HepG2 (cell line): ENCODE measurements around the gene PCGF3. TPM values are rescaled to one million over a fixed set of nuclear protein-coding genes. Genes with fewer than 3 reads are reported as not detected.

ENCODE experiments used
- ATF1 ChIP-seq: IDR thresholded peaks from 2 replicates; pipeline ENCODE4 v1.6.1; 2016; ENCODE audit warnings: mild to moderate bottlenecking, control low read depth
- FOXK1 ChIP-seq: sonication (generic); formaldehyde crosslinking; IDR thresholded peaks from 2 replicates; pipeline ENCODE4 v1.4.0; 2020; ENCODE audit warnings: low read depth, missing genetic modification reagents, borderline replicate concordance
- JUND ChIP-seq: sonication (generic); formaldehyde crosslinking; IDR thresholded peaks from 2 replicates; pipeline ENCODE4 v1.8.0; 2022; ENCODE audit warnings: mild to moderate bottlenecking, missing genetic modification reagents
- NCOR1 ChIP-seq: fragments of 200-600 bp; sonication (generic); IDR thresholded peaks from 2 replicates; pipeline ENCODE4 v1.7.0; 2017; ENCODE audit warnings: antibody characterized with exemption, low read length, borderline replicate concordance
- RBAK ChIP-seq: sonication (generic); formaldehyde crosslinking; IDR thresholded peaks from 2 replicates; pipeline ENCODE4 v1.5.1; 2020; ENCODE audit warnings: mild to moderate bottlenecking, missing genetic modification reagents
- ZKSCAN1 ChIP-seq: fragments of 150-350 bp; IDR thresholded peaks from 2 replicates; pipeline ENCODE4 v1.6.1; 2014; ENCODE audit warnings: low read length
- ZNF17 ChIP-seq: sonication (generic); formaldehyde crosslinking; IDR thresholded peaks from 2 replicates; pipeline ENCODE4 v1.5.0; 2020; ENCODE audit warnings: mild to moderate bottlenecking, missing genetic modification reagents
- ZNF3 ChIP-seq: IDR thresholded peaks from 2 replicates; pipeline ENCODE4 v1.7.0; 2017; ENCODE audit warnings: inconsistent platforms
- ZNF761 ChIP-seq: sonication (generic); formaldehyde crosslinking; conservative IDR thresholded peaks from 2 replicates; pipeline ENCODE4 v1.4.0; 2020; ENCODE audit warnings: mild to moderate bottlenecking, missing genetic modification reagents
- ZSCAN21 ChIP-seq: sonication (generic); formaldehyde crosslinking; IDR thresholded peaks from 2 replicates; pipeline ENCODE4 v1.8.0; 2022; ENCODE audit warnings: mild to moderate bottlenecking, missing genetic modification reagents, moderate library complexity, borderline replicate concordance
- polyA plus RNA-seq, 8 experiments: library from polyadenylated mRNA; depleted of rRNA in 3 of 8; stranded (reverse) in 7 of 8; unstranded in 1 of 8; fragments of >200 nt; fragmentation: Illumina TruSeq in 4 of 8; extraction: Trizol in 4 of 8; gene quantifications; 2 replicates each; pipeline versions ENCODE4 v1.2.1 to v1.2.3, GENCODE V29; 2011 to 2016; ENCODE audit warnings: low read depth in 4 of 8, missing spikeins in 1 of 8, mixed read lengths in 1 of 8; ENCODE audit not compliant: insufficient read depth in 1 of 8
- total RNA-seq, 5 experiments: library from RNA; depleted of rRNA; stranded (reverse); fragments of >200 nt; fragmentation: Illumina TruSeq; extraction: Trizol; gene quantifications; 2 replicates each; pipeline ENCODE4 v1.2.3, GENCODE V29; 2016; ENCODE audit warnings: low read depth in 1 of 5
- TF ChIP-seq, protein P1 (sequence below), 2 experiments: IDR thresholded peaks; 2 replicates each; pipeline ENCODE4 v1.6.1; 2011 to 2012; ENCODE audit warnings: low read length in 2 of 2, borderline replicate concordance in 1 of 2, low read depth in 1 of 2, mild to moderate bottlenecking in 1 of 2, moderate library complexity in 1 of 2
- TF ChIP-seq, protein P2 (sequence below): sonication (generic); formaldehyde crosslinking; IDR thresholded peaks from 2 replicates; pipeline ENCODE4 v1.5.0; 2020; ENCODE audit warnings: missing genetic modification reagents, mild to moderate bottlenecking, borderline replicate concordance
- TF ChIP-seq, protein P3 (sequence below), 2 experiments: sonication (generic) in 1 of 2; formaldehyde crosslinking in 1 of 2; IDR thresholded peaks; 2 replicates each; pipeline versions ENCODE4 v1.4.0 to v1.6.1; 2018 to 2020; ENCODE audit warnings: missing genetic modification reagents in 2 of 2, borderline replicate concordance in 1 of 2, low read depth in 1 of 2, mild to moderate bottlenecking in 1 of 2, missing biosample characterization in 1 of 2
- TF ChIP-seq, protein P4 (sequence below): sonication (generic); formaldehyde crosslinking; IDR thresholded peaks from 2 replicates; pipeline ENCODE4 v1.5.1; 2020; ENCODE audit warnings: mild to moderate bottlenecking, missing genetic modification reagents, borderline replicate concordance
- TF ChIP-seq, protein P5 (sequence below): sonication (generic); formaldehyde crosslinking; IDR thresholded peaks from 2 replicates; pipeline ENCODE4 v1.9.0; 2021; ENCODE audit warnings: missing genetic modification reagents, borderline replicate concordance
- TF ChIP-seq, protein P6 (sequence below): sonication (generic); formaldehyde crosslinking; IDR thresholded peaks from 2 replicates; pipeline ENCODE4 v1.4.0; 2020; ENCODE audit warnings: mild to moderate bottlenecking, missing genetic modification reagents

PCGF3 gene
- total and polyA plus RNA-seq, 2 of the 13 experiments (the other 11 are each of a cell fraction or from before 2014, with no cell fraction given): 28.6 to 66.2 TPM

DNA sequence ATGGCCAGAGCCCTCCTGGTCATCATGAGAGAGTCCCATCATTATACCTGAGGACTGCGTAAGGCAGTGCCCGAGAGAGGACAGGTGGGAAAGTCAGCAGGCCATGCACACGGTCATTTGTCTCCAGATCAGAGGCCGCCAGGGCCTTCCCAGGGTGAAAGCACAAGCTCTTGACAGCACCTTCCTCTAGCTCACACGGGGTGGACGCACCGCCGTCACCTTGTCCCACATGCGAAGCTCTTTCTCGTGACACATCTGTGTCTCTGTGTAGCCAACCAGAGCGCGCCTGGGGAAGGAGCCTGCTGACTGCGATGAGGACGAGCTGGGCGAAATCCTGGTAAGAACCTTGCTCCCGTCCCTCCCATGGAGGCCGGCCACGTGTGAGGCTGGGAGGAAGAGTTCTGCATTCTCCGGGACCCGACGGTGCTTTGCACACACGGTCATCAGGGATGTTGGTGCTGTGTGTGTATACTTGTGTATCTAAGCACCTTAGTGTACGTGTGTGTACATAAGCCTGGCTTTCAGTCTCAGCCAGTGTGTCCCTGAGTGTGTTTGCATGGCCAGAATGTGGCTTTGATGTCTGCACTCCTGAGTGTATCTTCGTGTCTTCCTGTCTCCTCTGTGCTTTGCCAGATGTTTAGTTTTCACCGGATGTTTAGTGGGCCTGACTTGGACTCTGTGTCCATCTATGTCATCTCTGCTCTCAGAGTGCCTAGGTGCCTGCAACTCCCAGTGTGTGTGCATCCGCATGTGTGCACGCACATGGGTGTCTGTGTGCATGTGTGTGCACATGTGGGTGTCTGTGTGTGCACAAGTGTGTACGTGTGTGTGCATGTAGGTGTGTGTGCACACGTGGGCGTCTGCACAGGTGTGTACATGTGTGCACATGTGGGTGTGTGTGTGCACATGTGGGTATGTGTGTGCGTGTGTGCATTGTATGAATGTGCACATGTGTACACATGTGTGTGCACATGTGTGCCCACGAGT lies 46.7 kb upstream of the PCGF3 start (continued):
- 0 out of 2 replicates have a peak, but pooled peaks have one; percentile 43 for TF ChIP-seq ZKSCAN1
- no peak for TF ChIP-seq RBAK (CRISPR knock-in tag)
- TF ChIP-seq, protein P1, sequence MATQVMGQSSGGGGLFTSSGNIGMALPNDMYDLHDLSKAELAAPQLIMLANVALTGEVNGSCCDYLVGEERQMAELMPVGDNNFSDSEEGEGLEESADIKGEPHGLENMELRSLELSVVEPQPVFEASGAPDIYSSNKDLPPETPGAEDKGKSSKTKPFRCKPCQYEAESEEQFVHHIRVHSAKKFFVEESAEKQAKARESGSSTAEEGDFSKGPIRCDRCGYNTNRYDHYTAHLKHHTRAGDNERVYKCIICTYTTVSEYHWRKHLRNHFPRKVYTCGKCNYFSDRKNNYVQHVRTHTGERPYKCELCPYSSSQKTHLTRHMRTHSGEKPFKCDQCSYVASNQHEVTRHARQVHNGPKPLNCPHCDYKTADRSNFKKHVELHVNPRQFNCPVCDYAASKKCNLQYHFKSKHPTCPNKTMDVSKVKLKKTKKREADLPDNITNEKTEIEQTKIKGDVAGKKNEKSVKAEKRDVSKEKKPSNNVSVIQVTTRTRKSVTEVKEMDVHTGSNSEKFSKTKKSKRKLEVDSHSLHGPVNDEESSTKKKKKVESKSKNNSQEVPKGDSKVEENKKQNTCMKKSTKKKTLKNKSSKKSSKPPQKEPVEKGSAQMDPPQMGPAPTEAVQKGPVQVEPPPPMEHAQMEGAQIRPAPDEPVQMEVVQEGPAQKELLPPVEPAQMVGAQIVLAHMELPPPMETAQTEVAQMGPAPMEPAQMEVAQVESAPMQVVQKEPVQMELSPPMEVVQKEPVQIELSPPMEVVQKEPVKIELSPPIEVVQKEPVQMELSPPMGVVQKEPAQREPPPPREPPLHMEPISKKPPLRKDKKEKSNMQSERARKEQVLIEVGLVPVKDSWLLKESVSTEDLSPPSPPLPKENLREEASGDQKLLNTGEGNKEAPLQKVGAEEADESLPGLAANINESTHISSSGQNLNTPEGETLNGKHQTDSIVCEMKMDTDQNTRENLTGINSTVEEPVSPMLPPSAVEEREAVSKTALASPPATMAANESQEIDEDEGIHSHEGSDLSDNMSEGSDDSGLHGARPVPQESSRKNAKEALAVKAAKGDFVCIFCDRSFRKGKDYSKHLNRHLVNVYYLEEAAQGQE (IDR thresholded peaks at IDR 0.05; ENCODE audit: borderline replicate concordance in 1 of 2, low read depth in 1 of 2, low read length in 2 of 2): no peak
- TF ChIP-seq JUND: no peak
- TF ChIP-seq ATF1 (CRISPR knock-in tag): no peak
- TF ChIP-seq, protein P2, sequence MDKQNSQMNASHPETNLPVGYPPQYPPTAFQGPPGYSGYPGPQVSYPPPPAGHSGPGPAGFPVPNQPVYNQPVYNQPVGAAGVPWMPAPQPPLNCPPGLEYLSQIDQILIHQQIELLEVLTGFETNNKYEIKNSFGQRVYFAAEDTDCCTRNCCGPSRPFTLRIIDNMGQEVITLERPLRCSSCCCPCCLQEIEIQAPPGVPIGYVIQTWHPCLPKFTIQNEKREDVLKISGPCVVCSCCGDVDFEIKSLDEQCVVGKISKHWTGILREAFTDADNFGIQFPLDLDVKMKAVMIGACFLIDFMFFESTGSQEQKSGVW: no peak
- TF ChIP-seq, protein P3, sequence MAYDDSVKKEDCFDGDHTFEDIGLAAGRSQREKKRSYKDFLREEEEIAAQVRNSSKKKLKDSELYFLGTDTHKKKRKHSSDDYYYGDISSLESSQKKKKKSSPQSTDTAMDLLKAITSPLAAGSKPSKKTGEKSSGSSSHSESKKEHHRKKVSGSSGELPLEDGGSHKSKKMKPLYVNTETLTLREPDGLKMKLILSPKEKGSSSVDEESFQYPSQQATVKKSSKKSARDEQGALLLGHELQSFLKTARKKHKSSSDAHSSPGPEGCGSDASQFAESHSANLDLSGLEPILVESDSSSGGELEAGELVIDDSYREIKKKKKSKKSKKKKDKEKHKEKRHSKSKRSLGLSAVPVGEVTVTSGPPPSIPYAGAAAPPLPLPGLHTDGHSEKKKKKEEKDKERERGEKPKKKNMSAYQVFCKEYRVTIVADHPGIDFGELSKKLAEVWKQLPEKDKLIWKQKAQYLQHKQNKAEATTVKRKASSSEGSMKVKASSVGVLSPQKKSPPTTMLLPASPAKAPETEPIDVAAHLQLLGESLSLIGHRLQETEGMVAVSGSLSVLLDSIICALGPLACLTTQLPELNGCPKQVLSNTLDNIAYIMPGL (CRISPR knock-in tag; IDR thresholded peaks at IDR 0.05; ENCODE audit: borderline replicate concordance in 1 of 2, low read depth in 1 of 2): no peak
- TF ChIP-seq, protein P4, sequence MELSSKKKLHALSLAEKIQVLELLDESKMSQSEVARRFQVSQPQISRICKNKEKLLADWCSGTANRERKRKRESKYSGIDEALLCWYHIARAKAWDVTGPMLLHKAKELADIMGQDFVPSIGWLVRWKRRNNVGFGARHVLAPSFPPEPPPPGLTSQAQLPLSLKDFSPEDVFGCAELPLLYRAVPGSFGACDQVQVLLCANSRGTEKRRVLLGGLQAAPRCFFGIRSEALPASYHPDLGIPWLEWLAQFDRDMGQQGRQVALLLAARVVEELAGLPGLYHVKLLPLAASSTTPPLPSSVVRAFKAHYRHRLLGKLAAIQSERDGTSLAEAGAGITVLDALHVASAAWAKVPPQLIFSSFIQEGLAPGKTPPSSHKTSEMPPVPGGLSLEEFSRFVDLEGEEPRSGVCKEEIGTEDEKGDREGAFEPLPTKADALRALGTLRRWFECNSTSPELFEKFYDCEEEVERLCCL (CRISPR knock-in tag): 0 out of 2 replicates have a peak, but pooled peaks have one; percentile 69
- TF ChIP-seq NCOR1: no peak
- peak; percentile 42; the same call in 1 of the 2 replicates for TF ChIP-seq ZSCAN21 (CRISPR knock-in tag)
- TF ChIP-seq, protein P5, sequence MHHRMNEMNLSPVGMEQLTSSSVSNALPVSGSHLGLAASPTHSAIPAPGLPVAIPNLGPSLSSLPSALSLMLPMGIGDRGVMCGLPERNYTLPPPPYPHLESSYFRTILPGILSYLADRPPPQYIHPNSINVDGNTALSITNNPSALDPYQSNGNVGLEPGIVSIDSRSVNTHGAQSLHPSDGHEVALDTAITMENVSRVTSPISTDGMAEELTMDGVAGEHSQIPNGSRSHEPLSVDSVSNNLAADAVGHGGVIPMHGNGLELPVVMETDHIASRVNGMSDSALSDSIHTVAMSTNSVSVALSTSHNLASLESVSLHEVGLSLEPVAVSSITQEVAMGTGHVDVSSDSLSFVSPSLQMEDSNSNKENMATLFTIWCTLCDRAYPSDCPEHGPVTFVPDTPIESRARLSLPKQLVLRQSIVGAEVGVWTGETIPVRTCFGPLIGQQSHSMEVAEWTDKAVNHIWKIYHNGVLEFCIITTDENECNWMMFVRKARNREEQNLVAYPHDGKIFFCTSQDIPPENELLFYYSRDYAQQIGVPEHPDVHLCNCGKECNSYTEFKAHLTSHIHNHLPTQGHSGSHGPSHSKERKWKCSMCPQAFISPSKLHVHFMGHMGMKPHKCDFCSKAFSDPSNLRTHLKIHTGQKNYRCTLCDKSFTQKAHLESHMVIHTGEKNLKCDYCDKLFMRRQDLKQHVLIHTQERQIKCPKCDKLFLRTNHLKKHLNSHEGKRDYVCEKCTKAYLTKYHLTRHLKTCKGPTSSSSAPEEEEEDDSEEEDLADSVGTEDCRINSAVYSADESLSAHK (CRISPR knock-in tag): no peak
- TF ChIP-seq ZNF761 (CRISPR knock-in tag): 0 out of 2 replicates have a peak, but pooled peaks have one; percentile 55
- TF ChIP-seq FOXK1 (CRISPR knock-in tag): no peak
- TF ChIP-seq, protein P6, sequence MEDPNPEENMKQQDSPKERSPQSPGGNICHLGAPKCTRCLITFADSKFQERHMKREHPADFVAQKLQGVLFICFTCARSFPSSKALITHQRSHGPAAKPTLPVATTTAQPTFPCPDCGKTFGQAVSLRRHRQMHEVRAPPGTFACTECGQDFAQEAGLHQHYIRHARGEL (CRISPR knock-in tag): no peak
- no peak for TF ChIP-seq ZNF17 (CRISPR knock-in tag)
- no peak for TF ChIP-seq ZNF3 (CRISPR knock-in tag)
